Mesendoderm (in vitro differentiated cells): ENCODE measurements around the gene KRTAP12-4.
"Not testable (repeated sequence)": the region's sequence is repeated elsewhere in the genome, so short reads cannot be mapped to it uniquely, and the experiment has no call there.

ENCODE experiments used
- DNase-seq: peaks from one replicate; pipeline ENCODE4 v3.0.0; 2013
- H2AK5ac ChIP-seq: 2 replicates; pipeline ENCODE4 v1.6.1; 2013; ENCODE audit warnings: low read length, inconsistent platforms
- H2BK120ac ChIP-seq: 2 replicates; pipeline ENCODE4 v1.6.1; 2013; ENCODE audit warnings: low read depth, mild to moderate bottlenecking, low read length, moderate library complexity, mixed read lengths
- H2BK15ac ChIP-seq: replicated peaks from 2 replicates; pipeline ENCODE4 v1.6.1; 2013; ENCODE audit warnings: low read depth, mild to moderate bottlenecking, moderate library complexity
- H2BK5ac ChIP-seq: 2 replicates; pipeline ENCODE4 v1.6.1; 2013; ENCODE audit warnings: low read length, inconsistent platforms
- H3K18ac ChIP-seq: 2 replicates; pipeline ENCODE4 v1.6.1; 2013; ENCODE audit warnings: mild to moderate bottlenecking, low read length, mixed read lengths
- H3K23ac ChIP-seq: one replicate; pipeline ENCODE4 v1.6.1; 2013; ENCODE audit warnings: low read length
- H3K27ac ChIP-seq: 2 replicates; pipeline ENCODE4 v1.5.1; 2013; ENCODE audit warnings: low read depth, mild to moderate bottlenecking, inconsistent platforms, low read length, moderate library complexity
- H3K27me3 ChIP-seq: 2 replicates; pipeline ENCODE4 v1.6.1; 2013; ENCODE audit warnings: low read length, control low read depth, mild to moderate bottlenecking, inconsistent platforms; ENCODE audit not compliant: insufficient read depth, poor library complexity
- H3K36me3 ChIP-seq: 2 replicates; pipeline ENCODE4 v1.6.1; 2013; ENCODE audit warnings: low read length, inconsistent platforms; ENCODE audit not compliant: control insufficient read depth, insufficient read depth
- H3K4ac ChIP-seq: one replicate; pipeline ENCODE4 v1.6.1; 2013; ENCODE audit warnings: low read depth, mild to moderate bottlenecking, low read length, moderate library complexity
- H3K4me1 ChIP-seq: 2 replicates; pipeline ENCODE4 v1.6.1; 2013; ENCODE audit warnings: low read depth, low read length, inconsistent platforms; ENCODE audit not compliant: control insufficient read depth
- H3K4me2 ChIP-seq: 2 replicates; pipeline ENCODE4 v1.6.1; 2013; ENCODE audit warnings: low read length
- H3K4me3 ChIP-seq: 2 replicates; pipeline ENCODE4 v1.5.1; 2013; ENCODE audit warnings: mild to moderate bottlenecking, low read length
- H3K56ac ChIP-seq: one replicate; pipeline ENCODE4 v1.6.1; 2013; ENCODE audit warnings: low read length
- H3K79me1 ChIP-seq: 2 replicates; pipeline ENCODE4 v1.6.1; 2013; ENCODE audit warnings: low read length, inconsistent platforms
- H3K79me2 ChIP-seq: 2 replicates; pipeline ENCODE4 v1.6.1; 2013; ENCODE audit warnings: mild to moderate bottlenecking, low read length; ENCODE audit not compliant: control insufficient read depth, insufficient read depth
- H3K9ac ChIP-seq: 2 replicates; pipeline ENCODE4 v1.6.1; 2013; ENCODE audit warnings: low read length, inconsistent platforms
- H4K5ac ChIP-seq: one replicate; pipeline ENCODE4 v1.6.1; 2013; ENCODE audit warnings: low read length
- H4K8ac ChIP-seq: one replicate; pipeline ENCODE4 v1.6.1; 2013; ENCODE audit warnings: low read depth, mild to moderate bottlenecking, control low read depth, low read length, moderate library complexity
- WGBS: extraction: QIAGEN DNeasy Blood & Tissue Kit; methylation state at CpG from one replicate; pipeline ENCODE4 v1.1.7; 2013; ENCODE audit warnings: low lambda C conversion rate, missing lambda C conversion rate; ENCODE audit not compliant: insufficient coverage; ENCODE audit errors: extremely low coverage; 5-methylcytosine and 5-hydroxymethylcytosine counted together

KRTAP12-4 gene

DNA sequence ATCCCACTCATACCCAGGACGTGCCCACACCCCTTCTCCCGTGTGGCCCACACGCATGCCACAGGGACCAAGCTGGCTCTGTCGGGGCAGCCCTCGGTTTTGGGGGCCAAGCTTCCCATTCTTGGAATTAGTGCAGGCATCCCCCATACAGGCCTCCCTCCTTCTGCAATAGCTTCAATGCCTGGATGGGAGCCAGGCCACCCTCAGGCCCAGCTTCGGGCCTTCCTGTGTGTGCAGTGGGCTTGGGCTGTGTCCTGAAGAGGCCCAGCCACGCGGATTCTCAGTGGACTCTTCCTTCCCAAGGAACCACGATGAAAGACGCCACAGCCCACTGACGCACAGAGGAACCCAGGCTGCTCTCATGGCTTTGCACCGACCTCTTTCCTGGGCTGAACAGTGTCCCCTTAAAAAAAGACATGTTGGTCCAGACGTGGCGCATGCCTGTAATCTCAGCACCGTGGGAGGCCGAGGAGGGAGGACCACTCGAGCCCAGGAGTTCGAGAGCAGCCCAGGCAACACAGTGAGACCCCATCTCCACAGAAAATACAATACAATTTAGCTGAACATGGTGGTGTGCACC is 4.8 kb downstream of the KRTAP12-4 start:
- H4K8ac ChIP-seq, result no peak overlapping the region
- H3K4ac ChIP-seq, result no peak overlapping the region
- H3K27me3 ChIP-seq, result no peaks in the 10 kb centered on the region
- no peaks in the 10 kb centered on the region for H3K36me3 ChIP-seq
- no peak overlapping the region for H2BK120ac ChIP-seq
- H2AK5ac ChIP-seq, result no peak overlapping the region
- H4K5ac ChIP-seq, result no peak overlapping the region
- no peak overlapping the region for H2BK15ac ChIP-seq
- no peak overlapping the region for H3K23ac ChIP-seq
- H3K18ac ChIP-seq, result no peak overlapping the region
- WGBS, result no CpG with 5 or more reads among the region's 18 CpGs
- no peak for DNase-seq
- no peak overlapping the region for H3K4me3 ChIP-seq
- no peak overlapping the region for H3K56ac ChIP-seq
- no peak overlapping the region for H3K4me2 ChIP-seq
- no peaks in the 10 kb centered on the region for H3K79me2 ChIP-seq
- H3K9ac ChIP-seq, result no peak overlapping the region
- H3K27ac ChIP-seq, result no peak overlapping the region
- H2BK5ac ChIP-seq, result no peak overlapping the region
- H3K79me1 ChIP-seq, result no peaks in the 10 kb centered on the region
- no peaks in the 10 kb centered on the region for H3K4me1 ChIP-seq

DNA sequence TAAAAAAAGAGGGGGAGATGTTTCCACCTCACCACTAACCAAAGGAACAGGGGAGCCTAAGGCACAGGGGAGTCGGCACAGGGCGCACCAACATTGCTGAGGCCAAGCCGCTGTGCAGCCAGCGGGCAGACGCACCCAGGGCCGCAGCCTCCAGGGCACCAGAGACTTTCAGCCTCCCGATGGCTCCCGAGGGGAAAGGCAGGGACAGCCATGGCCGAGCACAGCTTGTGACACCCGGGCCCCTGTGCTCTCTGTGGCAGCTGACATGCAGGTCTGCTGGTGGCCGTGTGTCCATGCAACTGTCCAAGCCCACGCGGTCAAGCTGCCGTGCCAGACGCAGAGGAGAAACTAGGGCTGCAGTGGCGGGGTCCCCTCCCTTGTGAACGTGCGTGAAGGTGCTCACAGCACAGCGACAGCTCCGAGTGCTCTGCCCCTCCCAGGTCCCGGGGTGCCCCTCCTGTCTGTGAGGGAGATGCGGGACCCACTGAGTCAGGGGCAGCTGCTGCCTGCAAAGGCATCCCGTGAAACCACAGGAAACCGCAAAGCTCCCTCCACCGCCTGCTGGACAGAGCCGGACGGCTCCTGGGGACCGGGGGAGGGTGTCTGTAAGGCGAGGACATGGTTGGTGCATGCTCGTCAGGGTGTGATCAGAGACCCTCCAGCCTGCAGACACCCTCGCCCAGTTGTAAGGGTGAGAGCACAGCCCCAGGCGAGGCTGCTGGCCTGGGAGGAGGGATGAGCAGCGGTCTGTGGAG is 5.7 kb downstream of the KRTAP12-4 start:
- Histone ChIP-seq H3K4me2 (no peak overlapping the region), H3K4me1 (no peaks in the 10 kb centered on the region), H3K4me3 (no peak overlapping the region), H3K79me2 (no peaks in the 10 kb centered on the region), H2BK120ac (no peak overlapping the region), H3K4ac (no peak overlapping the region), H3K27ac (no peak overlapping the region), H4K5ac (no peak overlapping the region), H2AK5ac (no peak overlapping the region), H2BK15ac (no peak overlapping the region), H3K9ac (no peak overlapping the region), H3K79me1 (no peaks in the 10 kb centered on the region), H2BK5ac (no peak overlapping the region), H4K8ac (no peak overlapping the region), H3K36me3 (no peaks in the 10 kb centered on the region), H3K56ac (no peak overlapping the region), H3K27me3 (no peaks in the 10 kb centered on the region), H3K23ac (no peak overlapping the region), H3K18ac (no peak overlapping the region)
- no CpG with 5 or more reads among the region's 33 CpGs for WGBS
- DNase-seq, result no peak

DNA sequence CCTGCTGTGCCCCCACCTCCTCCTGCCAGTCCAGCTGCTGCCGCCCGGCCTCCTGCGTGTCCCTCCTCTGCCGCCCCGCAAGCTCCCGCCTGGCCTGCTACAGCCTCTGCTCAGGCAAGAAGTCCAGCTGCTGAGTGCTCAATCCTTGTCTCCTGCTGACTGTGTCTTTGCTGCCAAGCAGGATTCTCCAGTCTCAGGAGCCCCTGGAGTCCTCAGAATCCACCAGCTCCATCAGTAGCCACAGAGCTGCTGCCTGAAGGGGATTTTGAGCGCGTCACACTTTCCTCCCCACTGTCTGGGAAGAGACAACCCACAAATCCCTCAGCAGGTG is 7.3 kb downstream of the KRTAP12-4 start:
- H3K4me1 ChIP-seq, result no peaks in the 10 kb centered on the region
- no peak overlapping the region for H2AK5ac ChIP-seq
- H2BK5ac ChIP-seq, result no peak overlapping the region
- no peak overlapping the region for H3K4me3 ChIP-seq
- no peaks in the 10 kb centered on the region for H3K36me3 ChIP-seq
- no peak overlapping the region for H3K18ac ChIP-seq
- H4K5ac ChIP-seq, result no peak overlapping the region
- no peaks in the 10 kb centered on the region for H3K27me3 ChIP-seq
- no peaks in the 10 kb centered on the region for H3K79me1 ChIP-seq
- H3K56ac ChIP-seq, result no peak overlapping the region
- H3K27ac ChIP-seq, result no peak overlapping the region
- WGBS, result no CpG with 5 or more reads among the region's 8 CpGs
- DNase-seq, result no peak
- no peak overlapping the region for H2BK15ac ChIP-seq
- H3K79me2 ChIP-seq, result no peaks in the 10 kb centered on the region
- no peak overlapping the region for H2BK120ac ChIP-seq
- H4K8ac ChIP-seq, result no peak overlapping the region
- H3K4ac ChIP-seq, result no peak overlapping the region
- no peak overlapping the region for H3K4me2 ChIP-seq
- no peak overlapping the region for H3K9ac ChIP-seq
- H3K23ac ChIP-seq, result no peak overlapping the region

DNA sequence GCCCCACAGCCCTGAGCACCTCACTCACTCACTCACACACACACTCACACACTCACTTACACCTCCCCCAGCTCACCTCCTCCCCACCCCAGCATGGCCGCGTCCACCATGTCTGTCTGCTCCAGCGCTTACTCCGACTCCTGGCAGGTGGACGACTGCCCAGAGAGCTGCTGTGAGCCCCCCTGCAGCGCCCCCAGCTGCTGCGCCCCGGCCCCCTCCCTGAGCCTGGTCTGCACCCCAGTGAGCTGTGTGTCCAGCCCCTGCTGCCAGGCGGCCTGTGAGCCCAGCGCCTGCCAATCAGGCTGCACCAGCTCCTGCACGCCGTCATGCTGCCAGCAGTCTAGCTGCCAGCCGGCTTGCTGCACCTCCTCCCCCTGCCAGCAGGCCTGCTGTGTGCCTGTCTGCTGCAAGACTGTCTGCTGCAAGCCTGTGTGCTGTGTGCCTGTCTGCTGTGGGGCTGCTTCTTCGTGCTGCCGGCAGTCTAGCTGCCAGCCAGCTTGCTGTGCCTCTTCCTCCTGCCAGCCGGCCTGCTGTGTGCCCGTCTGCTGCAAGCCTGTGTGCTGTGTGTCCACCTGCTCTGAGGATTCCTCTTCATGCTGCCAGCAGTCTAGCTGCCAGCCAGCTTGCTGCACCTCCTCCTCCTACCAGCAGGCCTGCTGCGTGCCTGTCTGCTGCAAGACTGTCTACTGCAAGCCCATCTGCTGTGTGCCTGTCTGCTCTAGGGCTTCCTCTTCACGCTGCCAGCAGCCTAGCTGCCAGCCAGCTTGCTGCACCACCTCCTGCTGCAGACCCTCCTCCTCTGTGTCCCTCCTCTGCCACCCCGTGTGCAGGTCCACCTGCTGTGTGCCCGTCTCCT is 7.9 kb downstream of the KRTAP12-4 start, which contains the start of gene KRTAP10-11:
Gene KRTAP10-11 (plus strand): TSS at position 49 of the 856 bp plus-strand sequence. CDS start 45 bp downstream, at position 94.
- H3K36me3 ChIP-seq, H3K27me3 ChIP-seq, H3K18ac ChIP-seq, H2BK5ac ChIP-seq, H4K8ac ChIP-seq, H3K4ac ChIP-seq, H3K79me2 ChIP-seq, H3K4me3 ChIP-seq, H3K4me1 ChIP-seq, H2AK5ac ChIP-seq, H2BK120ac ChIP-seq, H3K79me1 ChIP-seq, H3K9ac ChIP-seq, DNase-seq, H3K27ac ChIP-seq, H3K23ac ChIP-seq, H2BK15ac ChIP-seq, H4K5ac ChIP-seq, H3K4me2 ChIP-seq: not testable (repeated sequence)
- no CpG with 5 or more reads among the region's 21 CpGs for WGBS
- peak within 1 kb of the TSS; percentile 19 for H3K56ac ChIP-seq

GRCh38 chr21:44644878-44645277 is 9.6 kb downstream of the KRTAP12-4 start:
- WGBS, result no CpG with 5 or more reads among the region's 2 CpGs
- Histone ChIP-seq H3K23ac (no peak overlapping the region), H3K18ac (no peak overlapping the region), H4K8ac (no peak overlapping the region), H3K4me3 (no peak overlapping the region), H3K9ac (no peak overlapping the region), H2BK5ac (no peak overlapping the region), H3K79me2 (no peaks in the 10 kb centered on the region), H2BK15ac (no peak overlapping the region), H3K79me1 (no peaks in the 10 kb centered on the region), H3K56ac (no peak overlapping the region), H2AK5ac (no peak overlapping the region), H3K27me3 (no peaks in the 10 kb centered on the region), H4K5ac (no peak overlapping the region), H3K4me2 (no peak overlapping the region), H3K4me1 (no peaks in the 10 kb centered on the region), H3K36me3 (no peaks in the 10 kb centered on the region), H3K27ac (no peak overlapping the region), H3K4ac (no peak overlapping the region), H2BK120ac (no peak overlapping the region)
- no peak for DNase-seq
